Mesendoderm (in vitro differentiated cells): Measurements from ENCODE around the gene PRRT2.
A peak's percentile ranks its signal among the peaks of the same experiment; 100 is the strongest.

ENCODE experiments used
- DNase-seq: peaks from one replicate; pipeline ENCODE4 v3.0.0; 2013
- H2AK5ac ChIP-seq: 2 replicates; pipeline ENCODE4 v1.6.1; 2013; ENCODE audit warnings: low read length, inconsistent platforms
- H2BK120ac ChIP-seq: 2 replicates; pipeline ENCODE4 v1.6.1; 2013; ENCODE audit warnings: low read depth, mild to moderate bottlenecking, low read length, moderate library complexity, mixed read lengths
- H2BK15ac ChIP-seq: replicated peaks from 2 replicates; pipeline ENCODE4 v1.6.1; 2013; ENCODE audit warnings: low read depth, mild to moderate bottlenecking, moderate library complexity
- H2BK5ac ChIP-seq: 2 replicates; pipeline ENCODE4 v1.6.1; 2013; ENCODE audit warnings: low read length, inconsistent platforms
- H3K18ac ChIP-seq: 2 replicates; pipeline ENCODE4 v1.6.1; 2013; ENCODE audit warnings: mild to moderate bottlenecking, low read length, mixed read lengths
- H3K23ac ChIP-seq: one replicate; pipeline ENCODE4 v1.6.1; 2013; ENCODE audit warnings: low read length
- H3K27ac ChIP-seq: 2 replicates; pipeline ENCODE4 v1.5.1; 2013; ENCODE audit warnings: low read depth, mild to moderate bottlenecking, inconsistent platforms, low read length, moderate library complexity
- H3K27me3 ChIP-seq: 2 replicates; pipeline ENCODE4 v1.6.1; 2013; ENCODE audit warnings: low read length, control low read depth, mild to moderate bottlenecking, inconsistent platforms; ENCODE audit not compliant: insufficient read depth, poor library complexity
- H3K36me3 ChIP-seq: 2 replicates; pipeline ENCODE4 v1.6.1; 2013; ENCODE audit warnings: low read length, inconsistent platforms; ENCODE audit not compliant: control insufficient read depth, insufficient read depth
- H3K4ac ChIP-seq: one replicate; pipeline ENCODE4 v1.6.1; 2013; ENCODE audit warnings: low read depth, mild to moderate bottlenecking, low read length, moderate library complexity
- H3K4me1 ChIP-seq: 2 replicates; pipeline ENCODE4 v1.6.1; 2013; ENCODE audit warnings: low read depth, low read length, inconsistent platforms; ENCODE audit not compliant: control insufficient read depth
- H3K4me2 ChIP-seq: 2 replicates; pipeline ENCODE4 v1.6.1; 2013; ENCODE audit warnings: low read length
- H3K4me3 ChIP-seq: 2 replicates; pipeline ENCODE4 v1.5.1; 2013; ENCODE audit warnings: mild to moderate bottlenecking, low read length
- H3K56ac ChIP-seq: one replicate; pipeline ENCODE4 v1.6.1; 2013; ENCODE audit warnings: low read length
- H3K79me1 ChIP-seq: 2 replicates; pipeline ENCODE4 v1.6.1; 2013; ENCODE audit warnings: low read length, inconsistent platforms
- H3K79me2 ChIP-seq: 2 replicates; pipeline ENCODE4 v1.6.1; 2013; ENCODE audit warnings: mild to moderate bottlenecking, low read length; ENCODE audit not compliant: control insufficient read depth, insufficient read depth
- H3K9ac ChIP-seq: 2 replicates; pipeline ENCODE4 v1.6.1; 2013; ENCODE audit warnings: low read length, inconsistent platforms
- H4K5ac ChIP-seq: one replicate; pipeline ENCODE4 v1.6.1; 2013; ENCODE audit warnings: low read length
- H4K8ac ChIP-seq: one replicate; pipeline ENCODE4 v1.6.1; 2013; ENCODE audit warnings: low read depth, mild to moderate bottlenecking, control low read depth, low read length, moderate library complexity
- WGBS: extraction: QIAGEN DNeasy Blood & Tissue Kit; methylation state at CpG from one replicate; pipeline ENCODE4 v1.1.7; 2013; ENCODE audit warnings: low lambda C conversion rate, missing lambda C conversion rate; ENCODE audit not compliant: insufficient coverage; ENCODE audit errors: extremely low coverage; 5-methylcytosine and 5-hydroxymethylcytosine counted together

Gene PRRT2

DNA sequence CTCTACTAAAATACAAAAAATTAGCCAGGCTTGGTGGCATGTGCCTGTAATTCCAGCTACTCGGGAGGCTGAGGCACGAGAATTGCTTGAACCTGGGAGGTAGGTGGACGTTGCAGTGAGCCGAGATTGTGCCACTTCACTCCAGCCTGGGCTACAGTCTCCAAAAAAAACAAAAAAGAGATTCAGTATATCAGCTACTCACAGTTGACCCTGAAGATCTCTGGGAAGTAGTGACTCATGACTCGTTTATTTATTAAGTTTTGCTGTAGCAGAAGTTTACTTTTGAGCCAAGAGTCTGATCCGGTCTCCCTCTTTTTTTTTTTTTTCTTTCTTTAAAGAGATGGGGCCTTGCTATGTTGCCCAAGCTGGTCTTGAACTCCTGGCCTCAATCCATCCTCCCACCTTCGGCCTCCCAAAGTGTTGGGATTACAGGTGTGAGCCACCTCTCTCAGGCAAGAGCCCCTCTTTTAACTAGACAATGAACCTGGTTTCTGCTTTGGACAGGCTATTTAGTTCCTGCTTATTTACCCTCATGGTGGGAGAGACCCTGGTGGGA, 12.7 kb downstream of the PRRT2 start:
- WGBS: no CpG with 5 or more reads among the region's 7 CpGs
- H3K36me3 ChIP-seq: no peaks in the 10 kb centered on the region
- no peak overlapping the region for H2BK5ac ChIP-seq
- H3K23ac ChIP-seq: no peak overlapping the region
- H4K8ac ChIP-seq: no peak overlapping the region
- H3K4me1 ChIP-seq: peaks cover 8% of the 10 kb centered on the region
- H3K9ac ChIP-seq: no peak overlapping the region
- H3K56ac ChIP-seq: no peak overlapping the region
- H3K79me2 ChIP-seq: no peaks in the 10 kb centered on the region
- H3K79me1 ChIP-seq: no peaks in the 10 kb centered on the region
- no peak overlapping the region for H3K27ac ChIP-seq
- H3K4ac ChIP-seq: no peak overlapping the region
- H4K5ac ChIP-seq: no peak overlapping the region
- H3K4me3 ChIP-seq: no peak overlapping the region
- H2BK15ac ChIP-seq: no peak overlapping the region
- no peaks in the 10 kb centered on the region for H3K27me3 ChIP-seq
- no peak overlapping the region for H2AK5ac ChIP-seq
- no peak for DNase-seq
- no peak overlapping the region for H3K18ac ChIP-seq
- H3K4me2 ChIP-seq: no peak overlapping the region
- H2BK120ac ChIP-seq: no peak overlapping the region

DNA sequence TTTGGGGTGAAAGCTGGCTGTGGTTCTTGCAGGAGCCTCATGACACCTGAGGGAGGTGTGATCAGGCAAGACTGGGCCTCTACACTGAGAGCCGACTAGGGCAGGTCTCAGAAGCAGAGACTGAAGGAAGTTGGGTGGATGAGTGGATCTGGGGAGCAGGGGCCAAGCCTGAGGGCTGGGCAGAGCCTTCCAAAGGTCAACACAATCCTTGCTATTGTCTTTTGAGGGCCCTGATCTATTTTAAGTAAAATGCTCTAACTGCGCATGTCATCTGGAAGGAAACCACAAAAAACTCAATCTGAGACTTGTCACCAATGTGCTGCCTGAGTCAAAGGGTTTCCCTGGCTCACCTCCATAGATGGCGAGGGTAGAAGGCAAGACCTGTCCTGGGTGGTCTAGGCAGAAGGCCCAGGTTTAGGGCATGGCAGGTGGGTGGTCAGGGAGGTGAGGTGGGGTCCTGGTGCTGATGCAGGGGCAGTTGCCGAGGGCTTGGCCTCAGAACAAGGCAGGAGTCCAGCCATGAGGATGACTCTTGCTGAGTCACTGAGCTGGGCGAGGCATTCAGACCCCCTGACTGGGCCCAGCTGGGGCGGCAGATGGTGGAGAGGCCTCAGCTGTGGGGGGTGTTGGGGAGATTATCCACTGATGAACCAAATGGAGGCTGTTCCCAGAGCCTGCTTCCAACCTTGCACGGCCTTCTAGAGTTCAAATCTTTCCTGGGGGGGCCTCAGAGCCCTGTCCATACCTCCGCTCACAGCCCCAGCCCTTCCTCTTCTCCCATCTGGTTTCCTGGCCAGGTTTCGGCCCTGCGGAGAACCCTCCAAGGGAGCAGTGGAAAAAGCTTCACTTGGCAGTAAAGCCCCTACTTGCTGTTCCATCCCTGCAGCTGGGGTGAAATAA, 13.4 kb downstream of the PRRT2 start:
- peak; percentile 47 for DNase-seq
- no peak overlapping the region for H2BK15ac ChIP-seq
- H2BK5ac ChIP-seq: peak overlapping the region; percentile 54
- no peak overlapping the region for H3K4me3 ChIP-seq
- no peak overlapping the region for H3K9ac ChIP-seq
- no peak overlapping the region for H3K18ac ChIP-seq
- no peak overlapping the region for H3K4me2 ChIP-seq
- H3K79me1 ChIP-seq: no peaks in the 10 kb centered on the region
- H3K27me3 ChIP-seq: no peaks in the 10 kb centered on the region
- no CpG with 5 or more reads among the region's 10 CpGs for WGBS
- H3K56ac ChIP-seq: peak overlapping the region; percentile 77
- peaks cover 8% of the 10 kb centered on the region for H3K4me1 ChIP-seq
- no peak overlapping the region for H3K23ac ChIP-seq
- H3K27ac ChIP-seq: no peak overlapping the region
- H4K5ac ChIP-seq: no peak overlapping the region
- H2BK120ac ChIP-seq: no peak overlapping the region
- H2AK5ac ChIP-seq: no peak overlapping the region
- H3K36me3 ChIP-seq: no peaks in the 10 kb centered on the region
- no peaks in the 10 kb centered on the region for H3K79me2 ChIP-seq
- no peak overlapping the region for H4K8ac ChIP-seq
- H3K4ac ChIP-seq: no peak overlapping the region

DNA sequence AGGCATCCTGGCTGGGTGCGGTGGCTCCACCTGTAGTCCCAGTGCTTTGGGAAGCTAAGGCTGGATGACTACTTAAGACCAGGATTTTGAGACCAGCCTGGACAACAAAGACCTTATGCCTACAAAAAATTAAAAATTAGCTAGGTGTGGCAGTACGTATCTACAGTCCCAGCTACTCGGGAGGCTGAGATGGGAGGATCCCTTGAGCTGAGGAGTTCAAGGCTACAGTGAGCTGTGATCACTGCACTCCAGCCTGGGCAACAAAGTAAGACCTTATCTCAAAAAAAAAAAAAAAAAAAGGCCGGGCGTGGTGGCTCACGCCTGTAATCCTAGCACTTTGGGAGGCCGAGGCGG, 14.3 kb downstream of the PRRT2 start:
- H4K8ac ChIP-seq: no peak overlapping the region
- H4K5ac ChIP-seq: no peak overlapping the region
- H2BK5ac ChIP-seq: no peak overlapping the region
- WGBS: no CpG with 5 or more reads among the region's 8 CpGs
- no peak overlapping the region for H3K9ac ChIP-seq
- no peak overlapping the region for H3K18ac ChIP-seq
- no peak overlapping the region for H3K4ac ChIP-seq
- no peak overlapping the region for H2BK15ac ChIP-seq
- no peak overlapping the region for H3K23ac ChIP-seq
- H3K79me1 ChIP-seq: no peaks in the 10 kb centered on the region
- no peak overlapping the region for H3K27ac ChIP-seq
- H3K4me3 ChIP-seq: no peak overlapping the region
- H3K56ac ChIP-seq: no peak overlapping the region
- H3K36me3 ChIP-seq: no peaks in the 10 kb centered on the region
- no peak for DNase-seq
- no peak overlapping the region for H2AK5ac ChIP-seq
- H3K27me3 ChIP-seq: no peaks in the 10 kb centered on the region
- peaks cover 8% of the 10 kb centered on the region for H3K4me1 ChIP-seq
- no peak overlapping the region for H2BK120ac ChIP-seq
- H3K79me2 ChIP-seq: no peaks in the 10 kb centered on the region
- no peak overlapping the region for H3K4me2 ChIP-seq

DNA sequence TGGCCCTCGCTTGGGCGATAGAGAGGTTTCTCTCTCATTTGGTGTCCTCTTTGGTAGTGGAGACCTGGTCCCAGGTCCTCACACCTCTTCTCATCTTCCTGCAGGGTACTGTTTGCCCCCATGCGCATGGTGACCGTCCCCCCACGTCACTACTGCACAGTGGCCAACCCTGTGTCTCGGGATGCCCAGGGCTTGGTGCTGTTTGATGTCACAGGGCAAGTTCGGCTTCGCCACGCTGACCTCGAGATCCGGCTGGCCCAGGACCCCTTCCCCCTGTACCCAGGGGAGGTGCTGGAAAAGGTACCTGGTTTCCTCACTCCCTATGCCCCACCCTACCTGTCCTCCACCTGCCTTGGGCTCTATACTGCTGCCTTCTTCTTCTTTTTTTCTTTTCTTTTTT, 18.8 kb downstream of the PRRT2 start:
- no peak overlapping the region for H3K4me2 ChIP-seq
- no peak for DNase-seq
- no peaks in the 10 kb centered on the region for H3K27me3 ChIP-seq
- H3K36me3 ChIP-seq: no peaks in the 10 kb centered on the region
- no peak overlapping the region for H3K18ac ChIP-seq
- no peaks in the 10 kb centered on the region for H3K79me1 ChIP-seq
- no peak overlapping the region for H4K5ac ChIP-seq
- H3K4ac ChIP-seq: no peak overlapping the region
- H2BK5ac ChIP-seq: no peak overlapping the region
- H3K27ac ChIP-seq: no peak overlapping the region
- no CpG with 5 or more reads among the region's 11 CpGs for WGBS
- no peak overlapping the region for H2BK15ac ChIP-seq
- no peak overlapping the region for H3K9ac ChIP-seq
- no peaks in the 10 kb centered on the region for H3K4me1 ChIP-seq
- H4K8ac ChIP-seq: no peak overlapping the region
- H2AK5ac ChIP-seq: no peak overlapping the region
- H2BK120ac ChIP-seq: no peak overlapping the region
- no peak overlapping the region for H3K56ac ChIP-seq
- no peak overlapping the region for H3K23ac ChIP-seq
- no peak overlapping the region for H3K4me3 ChIP-seq
- H3K79me2 ChIP-seq: no peaks in the 10 kb centered on the region

DNA sequence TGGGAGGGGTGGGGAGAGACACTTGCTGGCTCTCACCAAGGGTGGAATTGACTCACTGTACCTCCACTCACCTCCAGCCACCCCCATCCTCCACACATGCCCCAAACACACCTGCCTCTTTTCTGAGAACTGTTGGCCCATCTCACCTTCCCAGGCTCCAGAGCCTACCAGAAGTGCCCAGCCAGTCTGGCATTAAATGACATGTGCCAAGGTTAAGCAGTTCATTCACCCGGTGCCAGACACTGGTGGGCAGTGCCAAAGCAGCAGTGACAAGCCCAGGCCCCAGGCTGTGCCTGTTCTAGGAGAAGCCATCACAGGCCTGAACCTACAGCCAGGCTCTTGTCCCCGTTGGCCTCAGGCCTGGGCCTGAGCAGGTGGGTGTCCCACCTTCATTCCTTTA, 19.5 kb downstream of the PRRT2 start:
- H3K4me3 ChIP-seq: no peak overlapping the region
- H3K9ac ChIP-seq: no peak overlapping the region
- H4K8ac ChIP-seq: no peak overlapping the region
- no peak overlapping the region for H2BK15ac ChIP-seq
- H3K56ac ChIP-seq: no peak overlapping the region
- DNase-seq: no peak
- no peaks in the 10 kb centered on the region for H3K36me3 ChIP-seq
- H3K4me2 ChIP-seq: no peak overlapping the region
- H3K27me3 ChIP-seq: no peaks in the 10 kb centered on the region
- no peaks in the 10 kb centered on the region for H3K79me1 ChIP-seq
- no CpG with 5 or more reads among the region's 2 CpGs for WGBS
- no peak overlapping the region for H2AK5ac ChIP-seq
- no peak overlapping the region for H3K4ac ChIP-seq
- no peak overlapping the region for H4K5ac ChIP-seq
- no peaks in the 10 kb centered on the region for H3K4me1 ChIP-seq
- H3K18ac ChIP-seq: no peak overlapping the region
- H2BK120ac ChIP-seq: no peak overlapping the region
- H3K79me2 ChIP-seq: no peaks in the 10 kb centered on the region
- no peak overlapping the region for H2BK5ac ChIP-seq
- no peak overlapping the region for H3K27ac ChIP-seq
- H3K23ac ChIP-seq: no peak overlapping the region
